Mammary epithelial cell (primary cell): ENCODE results near the gene PTPRQ.
"Not testable (repeated sequence)": the region's sequence is repeated elsewhere in the genome, so short reads cannot be mapped to it uniquely, and the experiment has no call there.

Experiments
- EZH2 ChIP-seq: IDR thresholded peaks from 2 replicates; pipeline ENCODE4 v1.6.1; 2012; ENCODE audit warnings: low read length, inconsistent platforms, borderline replicate concordance
- TF ChIP-seq, protein P1 (sequence below), 2 donors: IDR thresholded peaks in 1 of 2; conservative IDR thresholded peaks in 1 of 2; 2 replicates each; pipeline ENCODE4 v1.5.1; 2011 to 2012; ENCODE audit warnings: inconsistent platforms in 2 of 2, low read length in 2 of 2, mild to moderate bottlenecking in 2 of 2, control low read depth in 1 of 2, low read depth in 1 of 2; ENCODE audit not compliant: insufficient read depth in 1 of 2; ENCODE audit errors: extremely low read depth in 1 of 2

DNA sequence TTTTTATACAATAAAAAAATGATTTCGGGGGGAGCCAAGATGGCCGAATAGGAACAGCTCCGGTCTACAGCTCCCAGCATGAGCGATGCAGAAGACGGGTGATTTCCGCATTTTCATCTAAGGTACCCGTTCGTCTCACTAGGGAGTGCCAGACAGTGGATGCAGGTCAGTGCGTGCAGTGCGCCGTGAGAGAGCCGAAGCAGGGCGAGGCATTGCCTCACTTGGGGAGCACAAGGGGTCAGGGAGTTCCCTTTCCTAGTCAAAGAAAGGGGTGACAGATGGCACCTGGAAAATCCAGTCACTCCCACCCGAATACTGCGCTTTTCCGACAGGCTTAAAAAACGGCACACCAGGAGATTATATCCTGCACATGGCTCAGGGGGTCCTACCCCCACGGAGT, 17.8 kb downstream of the PTPRQ start:
- TF ChIP-seq, protein P1, sequence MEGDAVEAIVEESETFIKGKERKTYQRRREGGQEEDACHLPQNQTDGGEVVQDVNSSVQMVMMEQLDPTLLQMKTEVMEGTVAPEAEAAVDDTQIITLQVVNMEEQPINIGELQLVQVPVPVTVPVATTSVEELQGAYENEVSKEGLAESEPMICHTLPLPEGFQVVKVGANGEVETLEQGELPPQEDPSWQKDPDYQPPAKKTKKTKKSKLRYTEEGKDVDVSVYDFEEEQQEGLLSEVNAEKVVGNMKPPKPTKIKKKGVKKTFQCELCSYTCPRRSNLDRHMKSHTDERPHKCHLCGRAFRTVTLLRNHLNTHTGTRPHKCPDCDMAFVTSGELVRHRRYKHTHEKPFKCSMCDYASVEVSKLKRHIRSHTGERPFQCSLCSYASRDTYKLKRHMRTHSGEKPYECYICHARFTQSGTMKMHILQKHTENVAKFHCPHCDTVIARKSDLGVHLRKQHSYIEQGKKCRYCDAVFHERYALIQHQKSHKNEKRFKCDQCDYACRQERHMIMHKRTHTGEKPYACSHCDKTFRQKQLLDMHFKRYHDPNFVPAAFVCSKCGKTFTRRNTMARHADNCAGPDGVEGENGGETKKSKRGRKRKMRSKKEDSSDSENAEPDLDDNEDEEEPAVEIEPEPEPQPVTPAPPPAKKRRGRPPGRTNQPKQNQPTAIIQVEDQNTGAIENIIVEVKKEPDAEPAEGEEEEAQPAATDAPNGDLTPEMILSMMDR (conservative IDR thresholded peaks at IDR 0.05 in 1 of 2, IDR thresholded peaks at IDR 0.05 in 1 of 2; ENCODE audit: extremely low read depth in 1 of 2, insufficient read depth in 1 of 2, low read depth in 1 of 2, low read length in 2 of 2): not testable (repeated sequence)
- TF ChIP-seq EZH2: not testable (repeated sequence)
